ENCODE results near the gene SOD2.
"Not testable (repeated sequence)": the region's sequence is repeated elsewhere in the genome, so short reads cannot be mapped to it uniquely, and the experiment has no call there.

The SOD2 gene

GRCh38 chr6:159715605-159716004, 22.6 kb upstream of the SOD2 start:
- no peak for DNase-seq

GRCh38 chr6:159715166-159715565, 22.1 kb upstream of the SOD2 start:
- no peak for DNase-seq

- no peak for DNase-seq
Measured at GRCh38 chr6:159714404-159714803, 21.4 kb upstream of the SOD2 start.

DNA sequence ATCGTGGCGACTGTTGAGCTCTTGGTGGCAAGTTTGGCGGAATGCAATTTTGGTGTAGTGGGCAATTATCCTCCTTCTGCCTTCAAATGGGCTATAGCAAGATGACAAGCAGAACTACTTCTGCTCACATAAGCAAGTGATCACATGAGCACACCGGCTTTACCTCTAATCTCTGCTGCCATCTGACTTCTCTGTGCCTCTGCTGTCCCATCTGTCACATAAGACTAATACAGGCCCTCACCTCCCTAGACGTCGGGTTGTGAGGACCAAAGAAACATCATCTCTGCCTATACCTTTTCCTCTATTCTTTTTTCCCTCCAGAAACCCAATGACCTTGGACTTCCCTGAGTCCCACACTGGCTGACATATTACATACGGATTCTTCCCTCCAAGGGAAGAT, 20.9 kb upstream of the SOD2 start:
- no peak for DNase-seq

GRCh38 chr6:159712389-159712788, 19.3 kb upstream of the SOD2 start:
- DNase-seq, result not testable (repeated sequence)

- DNase-seq, result not testable (repeated sequence)
Measured at GRCh38 chr6:159710603-159711002, 17.6 kb upstream of the SOD2 start.

DNA sequence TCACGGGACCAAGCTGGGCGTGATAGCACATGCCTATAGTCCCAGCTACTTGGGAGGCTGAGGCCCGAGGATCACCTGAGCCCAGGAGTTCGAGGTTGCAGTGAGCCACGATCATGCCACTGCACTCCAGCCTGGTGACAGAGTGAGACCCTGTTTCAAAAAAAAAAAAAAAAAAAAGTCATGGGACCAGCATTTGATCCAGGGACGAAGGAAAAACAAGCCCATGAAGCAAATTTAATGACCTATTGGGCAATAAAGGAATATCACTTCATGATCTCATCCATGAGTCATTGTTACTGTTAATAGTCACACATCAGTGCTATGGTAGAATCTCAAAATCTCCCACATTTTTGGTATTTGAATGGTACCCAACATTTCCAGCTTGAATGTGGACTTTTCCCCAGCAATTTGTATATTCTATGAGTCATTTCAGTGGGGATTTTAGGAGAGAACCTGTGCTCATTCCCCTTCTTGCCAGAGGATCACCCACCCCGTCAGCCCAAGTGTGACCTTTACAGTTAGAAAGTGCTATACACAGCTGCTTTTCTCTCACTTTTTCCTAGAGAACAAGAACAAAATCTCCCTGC, 8.5 kb upstream of the SOD2 start:
- DNase-seq, result no peak

- no peak for DNase-seq
Measured at GRCh38 chr6:159700970-159701369, 7.9 kb upstream of the SOD2 start.

GRCh38 chr6:159695984-159696383, 2.9 kb upstream of the SOD2 start:
- DNase-seq, result no peak

DNA sequence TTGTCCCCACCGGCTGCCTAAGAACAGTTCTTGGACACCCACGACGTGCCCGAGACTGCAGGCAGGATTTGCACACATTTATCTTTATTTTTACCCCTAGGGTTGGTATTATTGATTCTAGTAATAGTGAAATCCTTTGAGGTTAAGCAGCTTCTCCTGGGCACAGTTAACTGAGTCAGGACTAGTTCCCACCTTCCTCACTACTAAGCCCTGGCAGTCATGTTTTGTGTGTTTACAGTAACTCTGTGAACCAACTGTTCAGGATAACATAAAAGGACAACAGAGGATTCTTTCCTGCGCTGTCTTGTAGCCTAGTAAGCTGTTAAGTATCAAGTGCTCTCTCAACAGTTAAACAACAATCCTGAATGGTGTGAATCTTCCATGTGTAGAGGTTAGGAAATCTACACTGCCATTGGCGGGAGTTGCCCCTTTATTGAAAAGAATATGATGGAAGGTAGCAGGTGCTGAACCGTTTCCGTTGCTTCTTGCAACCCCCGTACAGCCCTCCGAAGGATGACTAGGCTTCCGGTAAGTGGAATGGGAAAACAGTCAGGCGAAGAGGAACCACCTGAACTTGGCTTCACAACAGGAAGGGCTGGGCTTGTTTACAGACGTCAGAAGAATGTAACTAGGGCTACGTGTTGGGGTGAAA, 979 bp upstream of the SOD2 start:
- peak; percentile 15 for DNase-seq

GRCh38 chr6:159692303-159693127, 526 bp downstream of the SOD2 start:
- DNase-seq, result peak; percentile 46

GRCh38 chr6:159691963-159692287, 1.1 kb downstream of the SOD2 start:
- no peak for DNase-seq

GRCh38 chr6:159691133-159691962, 1.7 kb downstream of the SOD2 start:
- no peak for DNase-seq

- DNase-seq, result not testable (repeated sequence)
Measured at GRCh38 chr6:159690135-159690534, 2.9 kb downstream of the SOD2 start.

DNA sequence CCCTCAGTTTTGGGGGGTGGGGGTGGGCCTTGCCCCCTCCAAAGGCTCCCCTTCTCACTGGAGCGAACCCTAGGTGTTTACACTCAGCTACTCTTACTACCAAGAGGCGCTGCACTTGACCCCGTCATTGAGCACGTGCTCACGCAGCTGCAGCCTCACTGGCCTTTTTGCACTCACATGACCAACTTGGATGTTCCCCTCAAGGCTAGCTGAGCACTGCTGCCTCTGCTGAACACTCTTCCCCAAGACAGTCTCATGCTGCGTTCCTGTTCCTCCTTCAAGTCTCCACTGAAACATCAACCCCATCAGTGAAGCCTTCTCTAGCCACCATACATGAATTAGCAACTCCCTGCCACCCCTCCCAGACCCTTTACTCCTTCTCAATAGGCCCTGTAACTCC, 4.0 kb downstream of the SOD2 start:
- no peak for DNase-seq

GRCh38 chr6:159688266-159688905, 4.7 kb downstream of the SOD2 start:
- no peak for DNase-seq

- DNase-seq, result no peak
Measured at GRCh38 chr6:159687341-159687740, 5.7 kb downstream of the SOD2 start.

DNA sequence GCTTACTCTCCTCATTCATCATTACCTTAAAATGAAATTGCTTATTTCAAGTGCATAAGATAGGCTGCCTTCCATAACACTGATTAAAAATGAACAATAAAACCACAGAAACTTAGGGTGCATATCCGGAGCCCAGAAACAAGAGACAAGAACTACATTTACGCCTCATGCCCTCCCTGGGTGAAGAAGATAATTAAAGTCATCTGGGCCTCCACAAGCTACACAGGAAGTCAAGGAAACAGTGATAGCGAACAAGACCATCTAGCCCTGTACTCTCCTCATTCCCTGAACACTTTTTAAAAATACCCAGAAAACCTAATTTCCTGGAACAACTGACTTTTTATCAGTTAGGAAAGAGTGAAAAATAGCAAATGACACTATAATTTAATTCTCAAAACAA, 6.3 kb downstream of the SOD2 start:
- no peak for DNase-seq

DNA sequence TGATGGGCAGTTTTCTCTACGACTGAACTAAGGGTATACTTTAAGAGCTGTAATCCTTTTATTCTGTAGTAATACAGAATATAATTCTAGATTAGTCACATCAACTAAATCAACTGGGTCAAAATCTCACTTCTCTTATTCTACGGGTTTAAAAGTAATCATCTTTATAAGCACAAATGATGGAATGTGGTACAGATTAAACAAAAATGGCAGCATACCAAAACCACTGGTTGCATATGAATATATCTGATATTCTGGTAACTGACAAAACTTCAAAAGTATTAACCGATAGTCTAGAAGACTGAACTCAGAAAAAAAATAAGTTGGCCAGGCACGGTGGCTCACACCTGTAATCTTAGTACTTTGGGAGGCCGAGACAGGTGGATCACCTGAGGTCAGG, 7.0 kb downstream of the SOD2 start:
- DNase-seq, result no peak

DNA sequence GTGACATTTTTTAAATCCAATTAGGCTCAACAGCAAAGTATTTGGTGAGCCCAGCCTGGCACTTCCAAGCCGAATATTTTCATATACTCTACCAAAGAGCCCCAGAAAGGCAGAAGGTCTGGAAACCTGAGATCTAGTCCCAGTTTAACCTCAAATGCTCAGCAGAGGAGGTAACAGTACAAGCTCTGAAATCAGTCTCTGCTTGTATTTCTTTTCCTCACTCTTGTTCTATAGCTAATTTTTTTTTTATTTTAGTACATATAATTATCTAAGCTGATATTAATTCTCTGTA, 9.1 kb downstream of the SOD2 start:
- DNase-seq, result no peak

- no peak for DNase-seq
Measured at GRCh38 chr6:159682810-159683209, 10.2 kb downstream of the SOD2 start.

- DNase-seq, result no peak
Measured at GRCh38 chr6:159682295-159682694, 10.7 kb downstream of the SOD2 start.

Data from activated T-cell treated with anti-CD3 and anti-CD28 coated beads for 4 hours (primary cell).